Stomach (tissue), 9 donors: ENCODE measurements around the gene KIF2C. TPM values are rescaled to one million over a fixed set of nuclear protein-coding genes. Genes with fewer than 3 reads are reported as not detected.

Experiments used
- DNase-seq, 2 donors: peaks; one replicate each; pipeline versions ENCODE4 v3.0.0 to v3.0.0-alpha.2; 2013 to 2019
- H3K27ac ChIP-seq, 5 donors: fragments of 200-600 bp in 4 of 5; sonication (generic) in 4 of 5; one replicate each; pipeline ENCODE4 v1.5.1; 2013 to 2019; ENCODE audit warnings: mild to moderate bottlenecking in 1 of 5, moderate library complexity in 1 of 5
- H3K27me3 ChIP-seq, 3 donors: fragments of 200-600 bp; sonication (generic); one replicate each; pipeline ENCODE4 v1.5.1; 2017 to 2019; ENCODE audit warnings: mixed run types in 1 of 3
- H3K36me3 ChIP-seq, 4 donors: fragments of 200-600 bp; sonication (generic); 1 replicate in 3 of 4; 2 replicates in 1 of 4; pipeline ENCODE4 v1.5.1; 2016 to 2019
- H3K4me1 ChIP-seq, 4 donors: fragments of 200-600 bp; sonication (generic); one replicate each; pipeline ENCODE4 v1.5.1; 2016 to 2019
- H3K4me3 ChIP-seq, 4 donors: fragments of 200-600 bp; sonication (generic) in 3 of 4; one replicate each; pipeline ENCODE4 v1.5.1; 2016 to 2019; ENCODE audit warnings: mild to moderate bottlenecking in 1 of 4
- H3K9me3 ChIP-seq, 4 donors: fragments of 200-600 bp; sonication (generic); one replicate each; pipeline ENCODE4 v1.5.1; 2016 to 2019
- EP300 ChIP-seq: sonication (generic); formaldehyde crosslinking; IDR thresholded peaks from one replicate; pipeline ENCODE4 v1.6.1; 2017; ENCODE audit warnings: antibody characterized with exemption
- POLR2A ChIP-seq, 4 donors: fragments of 450-650 bp; IDR thresholded peaks; one replicate each; pipeline ENCODE4 v1.6.1; 2016; ENCODE audit warnings: antibody characterized with exemption in 4 of 4, control low read depth in 2 of 4, mild to moderate bottlenecking in 1 of 4, moderate library complexity in 1 of 4
- POLR2AphosphoS5 ChIP-seq, 3 donors: sonication (generic); formaldehyde crosslinking; IDR thresholded peaks; one replicate each; pipeline ENCODE4 v1.6.1; 2016; ENCODE audit warnings: antibody characterized with exemption in 3 of 3
- WGBS, 5 donors: extraction: QIAGEN DNeasy Blood & Tissue Kit in 3 of 5; methylation state at CpG; one replicate each; pipeline versions ENCODE4 v1.1.5 to v1.1.7; 2013 to 2018; 5-methylcytosine and 5-hydroxymethylcytosine counted together
- intact Hi-C: fragments of 100-400 bp; cut with DNase I; formaldehyde crosslinking; loops from one replicate; pipeline ENCODE4 v1.15.1; 2023; ENCODE audit warnings: low total_unique reads
- polyA plus RNA-seq, 3 donors: library from polyadenylated mRNA; stranded (reverse); fragments of 200-250 nt; gene quantifications; one replicate each; pipeline ENCODE4 v1.2.3, GENCODE V29; 2013
- total RNA-seq, 5 donors: library from RNA; depleted of rRNA; stranded (reverse); fragments of >200 nt; gene quantifications; one replicate each; pipeline versions ENCODE4 v1.1.0 to v1.2.3, GENCODE V29; 2014 to 2016
- TF ChIP-seq, protein P1 (sequence below), 7 experiments: fragments of 450-650 bp in 4 of 7; fragments of 200-600 bp in 3 of 7; sonication (generic) in 3 of 7; IDR thresholded peaks; one replicate each; pipeline ENCODE4 v1.5.1; 2016 to 2019; ENCODE audit warnings: antibody characterized with exemption in 7 of 7, control low read depth in 2 of 7, mild to moderate bottlenecking in 1 of 7
- donor health status: healthy with polysubstance abuse.
- donor health status: Bipolar disorder and iron deficiency.
- donor health status: healthy.

Gene KIF2C
- total and polyA plus RNA-seq, 8 donors, result 1.4 to 34.8 (median 6.0) TPM

DNA sequence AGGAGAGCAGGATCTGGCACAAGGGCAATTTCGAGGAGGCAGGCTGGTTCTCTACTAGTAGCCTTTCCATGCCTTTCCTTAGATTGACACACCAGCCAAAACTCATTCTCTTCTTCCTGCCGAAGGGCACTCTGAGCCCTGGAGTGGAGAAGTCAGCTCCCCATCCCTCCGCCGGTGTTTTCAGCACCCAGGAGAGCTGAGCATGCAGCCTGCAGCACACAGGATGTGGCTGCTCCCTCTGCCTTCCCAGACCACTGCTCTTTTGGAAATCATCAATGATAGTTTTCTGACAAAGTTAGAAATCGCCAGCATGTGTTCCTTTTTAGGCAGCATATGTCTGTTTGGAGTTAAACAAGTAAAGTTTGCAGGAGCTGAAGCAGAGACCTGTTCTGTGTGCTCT is 20.3 kb upstream of the KIF2C start:
- no peaks in the 10 kb centered on the region for H3K36me3 ChIP-seq
- H3K4me1 ChIP-seq, result peaks cover 0 to 36% (median 4%) of the 10 kb centered on the region in 4 donors
- no peak for DNase-seq
- peaks cover 0 to 2% (median 0%) of the 10 kb centered on the region in 3 donors for H3K27me3 ChIP-seq
- no peaks in the 10 kb centered on the region for H3K9me3 ChIP-seq
- 58 to 72% (median 63%) methylated on average over 5 of the region's 5 CpGs for WGBS, 5 donors
- intact Hi-C loops, result no loop called here
- no peak overlapping the region for H3K27ac ChIP-seq
- TF ChIP-seq POLR2AphosphoS5 (IDR thresholded peaks at IDR 0.05) (no peak), POLR2A (IDR thresholded peaks at IDR 0.05) (no peak), EP300 (no peak)
- TF ChIP-seq, protein P1, sequence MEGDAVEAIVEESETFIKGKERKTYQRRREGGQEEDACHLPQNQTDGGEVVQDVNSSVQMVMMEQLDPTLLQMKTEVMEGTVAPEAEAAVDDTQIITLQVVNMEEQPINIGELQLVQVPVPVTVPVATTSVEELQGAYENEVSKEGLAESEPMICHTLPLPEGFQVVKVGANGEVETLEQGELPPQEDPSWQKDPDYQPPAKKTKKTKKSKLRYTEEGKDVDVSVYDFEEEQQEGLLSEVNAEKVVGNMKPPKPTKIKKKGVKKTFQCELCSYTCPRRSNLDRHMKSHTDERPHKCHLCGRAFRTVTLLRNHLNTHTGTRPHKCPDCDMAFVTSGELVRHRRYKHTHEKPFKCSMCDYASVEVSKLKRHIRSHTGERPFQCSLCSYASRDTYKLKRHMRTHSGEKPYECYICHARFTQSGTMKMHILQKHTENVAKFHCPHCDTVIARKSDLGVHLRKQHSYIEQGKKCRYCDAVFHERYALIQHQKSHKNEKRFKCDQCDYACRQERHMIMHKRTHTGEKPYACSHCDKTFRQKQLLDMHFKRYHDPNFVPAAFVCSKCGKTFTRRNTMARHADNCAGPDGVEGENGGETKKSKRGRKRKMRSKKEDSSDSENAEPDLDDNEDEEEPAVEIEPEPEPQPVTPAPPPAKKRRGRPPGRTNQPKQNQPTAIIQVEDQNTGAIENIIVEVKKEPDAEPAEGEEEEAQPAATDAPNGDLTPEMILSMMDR (IDR thresholded peaks at IDR 0.05), result no peak
- no peak overlapping the region for H3K4me3 ChIP-seq

DNA sequence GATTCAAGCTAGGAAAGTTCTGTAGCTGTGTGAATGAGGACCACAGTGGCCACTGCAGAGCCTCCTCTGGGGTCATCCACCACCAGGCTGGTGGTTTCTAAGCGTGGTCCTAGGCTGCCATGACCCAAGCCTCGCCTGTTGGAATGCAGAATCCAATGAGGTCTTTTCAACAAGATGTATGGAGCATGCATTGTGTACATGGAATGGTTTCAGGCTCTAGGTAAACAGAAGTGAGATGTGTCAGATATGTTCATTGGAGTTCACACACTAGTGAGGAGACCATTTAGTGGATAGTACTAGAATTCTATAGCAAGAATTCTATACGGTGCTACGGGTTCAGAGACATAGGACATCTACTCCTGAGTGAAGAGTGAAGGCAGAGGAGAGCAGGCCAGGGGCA is 19.4 kb upstream of the KIF2C start:
- peaks cover 0 to 27% (median under 1%) of the 10 kb centered on the region in 4 donors for H3K4me1 ChIP-seq
- TF ChIP-seq EP300, result no peak
- TF ChIP-seq POLR2A (IDR thresholded peaks at IDR 0.05), result no peak
- no peak for TF ChIP-seq POLR2AphosphoS5 (IDR thresholded peaks at IDR 0.05)
- TF ChIP-seq, protein P1 (IDR thresholded peaks at IDR 0.05), result no peak
- no peaks in the 10 kb centered on the region for H3K36me3 ChIP-seq
- no peak overlapping the region for H3K4me3 ChIP-seq
- intact Hi-C loops, result no loop called here
- peaks cover 0 to 10% (median 0%) of the 10 kb centered on the region in 3 donors for H3K27me3 ChIP-seq
- no peak for DNase-seq
- WGBS, 5 donors, result 70 to 82% (median 76%) methylated on average over 4 of the region's 4 CpGs
- H3K27ac ChIP-seq, result no peak overlapping the region
- no peaks in the 10 kb centered on the region for H3K9me3 ChIP-seq

DNA sequence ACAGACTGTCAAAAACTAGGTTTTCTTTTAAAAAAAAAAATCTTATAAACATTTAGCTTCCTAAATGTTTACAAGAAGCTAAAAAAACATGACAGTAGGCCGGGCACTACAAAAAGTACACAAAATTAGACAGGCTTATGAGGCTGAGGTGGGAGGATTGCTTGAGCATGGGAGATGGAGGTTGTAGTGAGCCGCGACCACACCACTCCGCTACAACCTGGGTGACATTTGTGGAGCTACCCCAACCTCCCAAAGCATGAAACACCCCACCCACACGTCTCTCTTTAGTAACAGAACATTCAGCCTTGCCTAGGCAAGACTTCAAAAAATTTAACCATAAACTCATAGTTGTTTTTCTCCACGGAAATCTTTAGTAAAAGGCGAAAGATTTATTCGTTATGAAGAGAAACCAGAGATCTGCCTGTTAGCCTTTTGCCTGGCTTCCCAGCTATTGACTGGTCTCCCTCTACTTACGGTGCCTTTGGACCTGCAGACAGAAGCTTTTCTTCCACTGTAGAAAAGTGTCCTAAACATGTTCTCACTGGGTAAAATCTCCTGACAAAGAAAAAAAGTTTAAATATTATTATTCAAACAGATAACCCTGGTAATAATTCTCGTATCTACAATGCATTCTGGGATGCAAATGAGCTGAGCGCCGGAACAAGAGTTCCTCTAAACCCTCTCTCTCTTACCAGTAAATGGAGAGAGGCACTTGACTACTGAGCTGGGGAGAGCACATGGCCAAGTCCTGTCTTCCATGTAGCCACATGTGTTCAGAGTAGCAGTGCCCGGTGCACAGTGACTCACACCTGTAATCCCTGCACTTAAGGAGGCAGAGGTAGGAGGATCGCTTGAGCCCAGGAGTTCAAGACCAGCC is 17.9 kb upstream of the KIF2C start:
- Histone ChIP-seq H3K36me3 (no peaks in the 10 kb centered on the region), H3K27ac (peak overlapping the region in 4 of 5 donors; percentile 16 to 73 (median 44)), H3K9me3 (no peaks in the 10 kb centered on the region), H3K4me3 (no peak overlapping the region), H3K4me1 (peaks cover 0 to 24% (median 0%) of the 10 kb centered on the region in 4 donors), H3K27me3 (peaks cover 0 to 13% (median 0%) of the 10 kb centered on the region in 3 donors)
- TF ChIP-seq EP300 (no peak), POLR2AphosphoS5 (IDR thresholded peaks at IDR 0.05) (peak in 2 of 3 donors; percentile 87 to 89), POLR2A (IDR thresholded peaks at IDR 0.05) (peak in 1 of 4 donors; percentile 97)
- 20 to 34% (median 25%) methylated on average over 14 of the region's 14 CpGs for WGBS, 5 donors
- peak; percentile 53 to 87 for DNase-seq
- intact Hi-C loops, result no loop called here

DNA sequence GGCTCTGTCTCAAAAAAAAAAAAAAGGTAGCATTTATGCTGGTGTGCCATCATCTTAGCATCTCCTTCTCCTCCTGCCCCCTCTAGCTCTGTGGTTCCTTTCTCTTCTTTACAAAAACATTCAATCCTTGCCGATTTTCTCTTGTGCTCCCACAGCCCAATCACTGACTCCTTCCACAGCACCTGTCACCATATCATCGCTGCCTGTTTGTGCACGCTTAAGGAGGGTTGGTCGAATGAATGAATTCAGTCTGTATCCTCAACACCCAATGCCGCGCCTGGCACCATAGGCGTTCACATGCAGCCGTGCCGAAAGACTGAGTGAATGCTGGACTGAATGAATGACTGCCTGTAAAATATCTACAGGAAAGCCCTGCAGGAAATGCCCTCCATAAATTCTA is 16.6 kb upstream of the KIF2C start:
- H3K4me1 ChIP-seq, result peaks cover 0 to 14% (median 0%) of the 10 kb centered on the region in 4 donors
- peaks cover 0 to 13% (median 0%) of the 10 kb centered on the region in 3 donors for H3K27me3 ChIP-seq
- H3K36me3 ChIP-seq, result no peaks in the 10 kb centered on the region
- DNase-seq, result no peak
- intact Hi-C loops, result no loop called here
- H3K9me3 ChIP-seq, result no peaks in the 10 kb centered on the region
- H3K27ac ChIP-seq, result peak overlapping the region in 1 of 5 donors; percentile 7
- no peak overlapping the region for H3K4me3 ChIP-seq
- WGBS, 5 donors, result 72 to 87% (median 79%) methylated on average over 9 of the region's 9 CpGs
- TF ChIP-seq EP300 (no peak), POLR2A (IDR thresholded peaks at IDR 0.05) (no peak), POLR2AphosphoS5 (IDR thresholded peaks at IDR 0.05) (no peak)
- TF ChIP-seq, protein P1 (IDR thresholded peaks at IDR 0.05), result no peak
